ENCODE data around the gene EME1. TPM values are rescaled to one million over a fixed set of nuclear protein-coding genes. Genes with fewer than 3 reads are reported as not detected.

EME1 gene
- total and polyA plus RNA-seq, 2 of the 13 experiments (the other 11 are each of a cell fraction or from before 2014, with no cell fraction given), result 20.7 to 24.6 TPM

- TF ChIP-seq NCOR1 (IDR thresholded peaks at IDR 0.05; ENCODE audit: borderline replicate concordance, low read length) (no peak), PRDM15 (CRISPR knock-in tag; IDR thresholded peaks at IDR 0.05) (0 out of 2 replicates have a peak, but pooled peaks have one; percentile 6), DNMT3B (CRISPR knock-in tag; conservative IDR thresholded peaks at IDR 0.05) (peak; percentile 86; the same call in 1 of the 2 replicates), ZBTB4 (CRISPR knock-in tag; IDR thresholded peaks at IDR 0.05; ENCODE audit: borderline replicate concordance) (no peak), SIN3A (IDR thresholded peaks at IDR 0.05; ENCODE audit: borderline replicate concordance, low read depth, low read length) (peak; percentile 62; the same call in 1 of the 2 replicates), RNF219 (CRISPR knock-in tag; IDR thresholded peaks at IDR 0.05) (peak; percentile 18; the same call in 1 of the 2 replicates), ZNF773 (CRISPR knock-in tag; IDR thresholded peaks at IDR 0.05; ENCODE audit: borderline replicate concordance) (no peak), ZNF260 (CRISPR knock-in tag; IDR thresholded peaks at IDR 0.05; ENCODE audit: borderline replicate concordance, low read depth) (no peak), KMT2B (CRISPR knock-in tag; IDR thresholded peaks at IDR 0.05) (no peak), ZBTB43 (CRISPR knock-in tag; conservative IDR thresholded peaks at IDR 0.05) (no peak), ISL2 (CRISPR knock-in tag; IDR thresholded peaks at IDR 0.05) (no peak), LBX2 (CRISPR knock-in tag; IDR thresholded peaks at IDR 0.05; ENCODE audit: borderline replicate concordance) (no peak), FOXO1 (CRISPR knock-in tag; IDR thresholded peaks at IDR 0.05) (no peak), MXI1 (IDR thresholded peaks at IDR 0.05; ENCODE audit: borderline replicate concordance, low read depth, low read length) (0 out of 3 replicates have a peak, but pooled peaks have one; percentile 17), CEBPG (CRISPR knock-in tag; IDR thresholded peaks at IDR 0.05) (peak; percentile 78), EED (CRISPR knock-in tag; IDR thresholded peaks at IDR 0.05) (no peak), PCBP2 (optimal IDR thresholded peaks at IDR 0.05; ENCODE audit: low read depth, low read length, poor library complexity, severe bottlenecking) (no peak)
These were observed 23.5 kb downstream of the EME1 start (continued) for GRCh38 chr17:50396261-50397110.
